Spleen (tissue), 7 donors: ENCODE results near the gene GTPBP1.

ENCODE experiments used
- CTCF ChIP-seq, 11 experiments: fragments of 200-600 bp in 7 of 11; fragments of 450-650 bp in 4 of 11; sonication (generic) in 4 of 11; IDR thresholded peaks in 8 of 11; conservative IDR thresholded peaks in 3 of 11; 1 replicate in 7 of 11; 2 replicates in 4 of 11; pipeline versions ENCODE4 v1.4.0 to v1.8.0; 2016 to 2021; ENCODE audit warnings: antibody characterized with exemption in 11 of 11, inconsistent platforms in 4 of 11, mild to moderate bottlenecking in 1 of 11
- POLR2A ChIP-seq, 3 donors: fragments of 450-650 bp; IDR thresholded peaks; one replicate each; pipeline ENCODE4 v1.5.1; 2017; ENCODE audit warnings: antibody characterized with exemption in 3 of 3, mild to moderate bottlenecking in 1 of 3
- POLR2AphosphoS5 ChIP-seq, 3 donors: sonication (generic); formaldehyde crosslinking; IDR thresholded peaks; one replicate each; pipeline ENCODE4 v1.5.1; 2017; ENCODE audit warnings: antibody characterized with exemption in 3 of 3
- donor health status: DM: no; HTN: no; CAD: no; lungs with moderate emphysema.
- donor health status: DM: no; HTN: no; CAD: no.
- donor health status: DM: no; HTN: no; CAD: no.

DNA sequence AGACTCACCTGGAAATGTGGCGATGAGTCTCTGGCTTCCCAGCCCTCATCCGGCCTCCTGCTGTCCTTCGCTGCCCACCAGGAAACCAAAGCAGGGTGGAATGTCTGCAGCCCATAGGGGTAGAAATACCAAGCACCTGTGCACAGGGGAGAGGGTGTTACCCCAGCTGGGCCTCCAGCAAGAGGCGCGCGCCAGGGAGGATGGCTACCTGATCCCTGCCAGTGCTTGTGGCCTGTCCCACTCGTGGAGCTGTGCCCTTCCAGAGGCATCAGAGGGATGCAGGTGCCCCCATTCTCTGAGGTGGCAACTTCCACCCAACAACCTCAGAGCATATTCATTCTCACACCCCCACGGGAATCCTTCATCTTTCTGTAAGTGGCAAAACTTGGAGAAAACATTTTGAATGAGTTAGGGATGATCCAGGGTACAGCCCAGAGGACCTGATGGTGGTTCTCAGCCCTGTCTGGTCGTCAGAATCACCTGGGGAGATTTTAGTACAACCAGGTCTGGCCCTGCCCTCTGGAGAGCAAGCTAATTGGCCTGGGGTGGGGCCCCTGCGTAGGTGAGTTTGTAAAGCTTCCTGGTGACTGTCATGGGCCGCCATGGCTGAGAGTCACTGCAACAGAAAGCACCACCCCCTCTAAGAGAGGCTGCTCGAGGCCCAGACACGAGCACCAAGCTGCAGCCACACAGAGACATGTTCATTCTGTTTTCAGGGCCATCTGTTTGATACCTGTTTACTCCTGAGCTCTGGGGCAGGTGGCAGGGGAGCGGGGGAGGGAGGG is 40.1 kb downstream of the GTPBP1 start:
- TF ChIP-seq CTCF (IDR thresholded peaks at IDR 0.05 in 8 of 11, conservative IDR thresholded peaks at IDR 0.05 in 3 of 11) (no peak), POLR2A (IDR thresholded peaks at IDR 0.05) (no peak), POLR2AphosphoS5 (IDR thresholded peaks at IDR 0.05) (peak in 2 of 3 donors; percentile 28 to 65)
